GM23338 (cell line): ENCODE measurements around the gene CEP131.

ENCODE experiments used
- CREB1 ChIP-seq: fragments of 250-450 bp; sonication (Bioruptor Pico); IDR thresholded peaks from 2 replicates; pipeline ENCODE4 v1.5.0; 2020; ENCODE audit warnings: low read depth, mild to moderate bottlenecking, moderate library complexity
- JUNB ChIP-seq: IDR thresholded peaks from one replicate; pipeline ENCODE4 v1.6.1; 2016; ENCODE audit warnings: antibody characterized with exemption; ENCODE audit not compliant: unreplicated experiment
- POLR2AphosphoS5 ChIP-seq: IDR thresholded peaks from 2 replicates; pipeline ENCODE4 v1.6.1; 2016; ENCODE audit warnings: antibody characterized with exemption, low read depth
- TF ChIP-seq, protein P1 (sequence below), 2 experiments: fragments of 200-600 bp in 1 of 2; sonication (generic) in 1 of 2; conservative IDR thresholded peaks; 2 replicates each; pipeline versions ENCODE4 v1.5.1 to v1.6.1; 2016 to 2017; ENCODE audit warnings: antibody characterized with exemption in 2 of 2, low read depth in 2 of 2, mild to moderate bottlenecking in 2 of 2, moderate library complexity in 1 of 2
- TF ChIP-seq, protein P2 (sequence below): IDR thresholded peaks from 2 replicates; pipeline ENCODE4 v1.6.1; 2016; ENCODE audit warnings: antibody characterized with exemption
- TF ChIP-seq, protein P3 (sequence below): IDR thresholded peaks from one replicate; pipeline ENCODE4 v1.6.1; 2018; ENCODE audit warnings: antibody characterized with exemption; ENCODE audit not compliant: unreplicated experiment

DNA sequence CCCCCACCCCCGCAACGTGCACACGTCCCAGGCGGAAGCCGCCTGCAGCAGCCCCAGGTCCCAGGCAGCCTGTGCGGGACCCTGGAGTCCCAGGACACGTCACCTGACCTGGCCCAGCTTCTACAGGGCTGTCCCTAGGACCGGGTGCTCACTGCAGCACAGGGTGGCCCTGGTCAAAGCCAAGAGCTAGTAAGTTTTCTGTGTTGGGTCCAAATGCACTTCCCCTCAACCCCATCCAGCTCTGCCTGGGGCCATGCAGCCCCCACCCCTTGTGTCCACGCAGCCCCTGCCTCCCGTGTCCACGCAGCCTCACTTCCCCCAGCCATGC, 79.6 kb downstream of the CEP131 start:
- TF ChIP-seq, protein P1, sequence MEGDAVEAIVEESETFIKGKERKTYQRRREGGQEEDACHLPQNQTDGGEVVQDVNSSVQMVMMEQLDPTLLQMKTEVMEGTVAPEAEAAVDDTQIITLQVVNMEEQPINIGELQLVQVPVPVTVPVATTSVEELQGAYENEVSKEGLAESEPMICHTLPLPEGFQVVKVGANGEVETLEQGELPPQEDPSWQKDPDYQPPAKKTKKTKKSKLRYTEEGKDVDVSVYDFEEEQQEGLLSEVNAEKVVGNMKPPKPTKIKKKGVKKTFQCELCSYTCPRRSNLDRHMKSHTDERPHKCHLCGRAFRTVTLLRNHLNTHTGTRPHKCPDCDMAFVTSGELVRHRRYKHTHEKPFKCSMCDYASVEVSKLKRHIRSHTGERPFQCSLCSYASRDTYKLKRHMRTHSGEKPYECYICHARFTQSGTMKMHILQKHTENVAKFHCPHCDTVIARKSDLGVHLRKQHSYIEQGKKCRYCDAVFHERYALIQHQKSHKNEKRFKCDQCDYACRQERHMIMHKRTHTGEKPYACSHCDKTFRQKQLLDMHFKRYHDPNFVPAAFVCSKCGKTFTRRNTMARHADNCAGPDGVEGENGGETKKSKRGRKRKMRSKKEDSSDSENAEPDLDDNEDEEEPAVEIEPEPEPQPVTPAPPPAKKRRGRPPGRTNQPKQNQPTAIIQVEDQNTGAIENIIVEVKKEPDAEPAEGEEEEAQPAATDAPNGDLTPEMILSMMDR (conservative IDR thresholded peaks at IDR 0.05; ENCODE audit: low read depth in 2 of 2), result no peak
- no peak for TF ChIP-seq POLR2AphosphoS5
- TF ChIP-seq, protein P2, sequence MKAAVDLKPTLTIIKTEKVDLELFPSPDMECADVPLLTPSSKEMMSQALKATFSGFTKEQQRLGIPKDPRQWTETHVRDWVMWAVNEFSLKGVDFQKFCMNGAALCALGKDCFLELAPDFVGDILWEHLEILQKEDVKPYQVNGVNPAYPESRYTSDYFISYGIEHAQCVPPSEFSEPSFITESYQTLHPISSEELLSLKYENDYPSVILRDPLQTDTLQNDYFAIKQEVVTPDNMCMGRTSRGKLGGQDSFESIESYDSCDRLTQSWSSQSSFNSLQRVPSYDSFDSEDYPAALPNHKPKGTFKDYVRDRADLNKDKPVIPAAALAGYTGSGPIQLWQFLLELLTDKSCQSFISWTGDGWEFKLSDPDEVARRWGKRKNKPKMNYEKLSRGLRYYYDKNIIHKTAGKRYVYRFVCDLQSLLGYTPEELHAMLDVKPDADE, result no peak
- TF ChIP-seq, protein P3, sequence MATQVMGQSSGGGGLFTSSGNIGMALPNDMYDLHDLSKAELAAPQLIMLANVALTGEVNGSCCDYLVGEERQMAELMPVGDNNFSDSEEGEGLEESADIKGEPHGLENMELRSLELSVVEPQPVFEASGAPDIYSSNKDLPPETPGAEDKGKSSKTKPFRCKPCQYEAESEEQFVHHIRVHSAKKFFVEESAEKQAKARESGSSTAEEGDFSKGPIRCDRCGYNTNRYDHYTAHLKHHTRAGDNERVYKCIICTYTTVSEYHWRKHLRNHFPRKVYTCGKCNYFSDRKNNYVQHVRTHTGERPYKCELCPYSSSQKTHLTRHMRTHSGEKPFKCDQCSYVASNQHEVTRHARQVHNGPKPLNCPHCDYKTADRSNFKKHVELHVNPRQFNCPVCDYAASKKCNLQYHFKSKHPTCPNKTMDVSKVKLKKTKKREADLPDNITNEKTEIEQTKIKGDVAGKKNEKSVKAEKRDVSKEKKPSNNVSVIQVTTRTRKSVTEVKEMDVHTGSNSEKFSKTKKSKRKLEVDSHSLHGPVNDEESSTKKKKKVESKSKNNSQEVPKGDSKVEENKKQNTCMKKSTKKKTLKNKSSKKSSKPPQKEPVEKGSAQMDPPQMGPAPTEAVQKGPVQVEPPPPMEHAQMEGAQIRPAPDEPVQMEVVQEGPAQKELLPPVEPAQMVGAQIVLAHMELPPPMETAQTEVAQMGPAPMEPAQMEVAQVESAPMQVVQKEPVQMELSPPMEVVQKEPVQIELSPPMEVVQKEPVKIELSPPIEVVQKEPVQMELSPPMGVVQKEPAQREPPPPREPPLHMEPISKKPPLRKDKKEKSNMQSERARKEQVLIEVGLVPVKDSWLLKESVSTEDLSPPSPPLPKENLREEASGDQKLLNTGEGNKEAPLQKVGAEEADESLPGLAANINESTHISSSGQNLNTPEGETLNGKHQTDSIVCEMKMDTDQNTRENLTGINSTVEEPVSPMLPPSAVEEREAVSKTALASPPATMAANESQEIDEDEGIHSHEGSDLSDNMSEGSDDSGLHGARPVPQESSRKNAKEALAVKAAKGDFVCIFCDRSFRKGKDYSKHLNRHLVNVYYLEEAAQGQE, result no peak
- no peak for TF ChIP-seq CREB1 (CRISPR knock-in tag)
- TF ChIP-seq JUNB, result no peak
